GM19452 (cell line): ENCODE results near the gene RANBP3.
"Not testable (repeated sequence)": the region's sequence is repeated elsewhere in the genome, so short reads cannot be mapped to it uniquely, and the experiment has no call there.

Experiments
- ATAC-seq: cut with Tn5 transposase; IDR thresholded peaks from one replicate; pipeline ENCODE4 v1.9.1; 2021; ENCODE audit not compliant: unreplicated experiment

RANBP3 gene

DNA sequence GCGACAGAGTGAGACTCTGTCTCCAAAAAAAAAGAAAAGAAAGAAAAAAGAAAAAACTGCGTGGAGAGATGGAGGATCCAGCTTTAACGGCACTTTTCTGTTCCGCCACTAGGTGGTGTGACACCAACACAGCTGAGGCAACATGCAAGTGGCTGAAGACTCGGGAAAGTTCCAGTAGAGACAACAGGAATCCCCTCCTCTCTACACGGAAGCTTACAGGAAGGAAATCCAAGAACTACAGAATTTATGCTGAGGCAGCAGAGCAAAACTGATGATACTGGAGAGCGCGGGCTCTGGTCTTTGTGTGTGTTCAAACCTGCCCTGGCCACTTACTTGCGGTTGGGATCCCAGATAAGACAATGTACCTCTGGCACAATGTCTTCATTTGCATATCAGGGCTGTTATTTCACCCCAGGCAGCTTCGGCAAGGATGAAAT lies 9.9 kb downstream of the RANBP3 start:
- no peak for ATAC-seq

DNA sequence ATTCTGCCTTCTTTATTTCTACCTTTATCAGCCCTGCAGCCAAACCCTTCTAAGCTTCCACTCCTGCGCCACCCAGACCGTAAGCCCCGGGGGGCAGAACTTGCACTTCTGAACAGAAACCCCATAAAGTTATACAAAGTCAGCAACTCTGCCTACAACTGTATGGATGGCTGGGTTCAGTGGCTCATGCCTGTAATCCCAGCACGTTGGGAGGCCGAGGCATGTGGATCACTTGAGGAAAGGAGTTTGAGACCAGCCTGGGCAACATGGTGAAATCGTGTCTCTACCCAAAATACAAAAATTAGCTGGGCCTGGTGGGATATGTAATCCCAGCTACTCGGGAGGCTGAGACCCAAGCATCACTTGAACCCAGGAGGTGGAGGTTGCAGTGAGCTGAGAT lies 10.4 kb downstream of the RANBP3 start:
- ATAC-seq = no peak

DNA sequence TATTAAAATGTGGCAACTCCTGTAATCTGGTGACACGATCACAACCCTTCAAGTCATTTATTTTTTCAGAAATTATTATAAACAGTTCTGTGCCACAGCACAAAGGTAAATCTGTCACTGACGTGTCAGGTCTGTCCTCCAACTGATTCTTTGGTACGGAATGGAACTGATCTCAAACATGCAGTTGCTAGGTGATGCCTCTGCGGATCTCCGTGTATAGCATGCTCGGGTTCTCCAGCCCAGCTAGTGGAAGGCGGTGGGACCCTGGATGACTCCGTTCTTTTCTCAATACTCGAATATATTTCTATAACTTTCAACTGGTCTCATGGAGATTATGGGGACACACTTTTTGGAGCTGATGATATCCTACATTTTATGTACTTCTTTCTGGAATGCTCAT lies 11.0 kb downstream of the RANBP3 start:
- ATAC-seq = no peak

DNA sequence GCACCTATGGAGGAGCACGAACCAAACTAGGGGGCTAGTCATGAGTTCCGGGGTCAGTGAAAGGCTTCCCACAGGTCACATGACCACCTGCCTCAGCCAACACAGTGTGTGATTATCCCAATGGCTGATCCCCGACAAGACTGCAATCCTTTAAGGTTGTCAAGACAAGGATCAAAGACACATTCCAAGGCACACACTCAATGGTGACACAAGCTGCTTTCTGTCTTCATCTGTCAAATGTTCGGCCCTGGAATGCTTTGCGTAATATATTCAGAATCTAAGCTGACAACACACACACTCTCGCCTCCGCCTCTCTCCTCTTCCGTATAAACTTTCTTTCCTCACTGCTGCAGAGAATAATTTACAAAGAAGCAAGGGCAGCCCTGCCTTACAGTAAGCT lies 11.7 kb downstream of the RANBP3 start:
- no peak for ATAC-seq

GRCh38 chr19:5964816-5965565 lies 12.9 kb downstream of the RANBP3 start:
- ATAC-seq = no peak

DNA sequence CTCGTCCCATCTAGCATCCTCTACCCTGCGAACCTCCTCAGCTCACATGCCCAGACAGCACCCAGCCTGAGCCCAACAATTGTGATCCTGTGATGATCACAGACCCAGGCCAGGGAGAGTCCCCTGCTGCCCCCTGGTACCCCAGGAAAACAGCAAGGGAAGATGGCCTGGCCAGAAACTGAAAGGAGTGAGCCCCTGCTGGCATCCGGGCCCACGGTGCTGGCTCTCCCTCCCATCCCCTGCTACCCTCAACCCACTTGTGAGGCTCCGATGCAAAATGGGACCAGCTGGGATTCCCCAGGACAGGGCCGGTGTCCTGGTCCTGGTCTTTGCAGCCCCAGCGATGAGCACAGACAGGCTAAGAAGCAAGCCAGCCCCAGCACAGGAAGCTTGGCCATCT lies 14.1 kb downstream of the RANBP3 start:
- no peak for ATAC-seq

DNA sequence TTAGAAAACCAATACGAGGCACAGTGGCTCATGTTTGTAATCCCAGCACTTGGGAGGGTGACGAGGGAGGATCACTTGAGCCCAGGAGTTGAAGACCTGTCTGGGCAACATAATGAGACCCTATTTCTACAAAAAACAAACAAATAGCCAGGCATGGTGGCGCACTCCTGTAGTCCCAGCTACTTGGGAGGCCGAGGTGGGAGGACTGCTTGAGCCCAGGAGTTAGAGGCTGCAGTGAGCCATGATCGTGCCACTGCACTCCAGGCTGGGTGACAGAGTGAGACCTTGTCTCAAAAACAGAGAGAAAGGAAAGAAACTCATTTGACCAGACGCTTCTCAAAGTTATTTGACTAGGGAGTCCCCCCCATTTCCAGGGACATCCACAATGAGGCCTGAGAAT lies 14.7 kb downstream of the RANBP3 start:
- ATAC-seq = not testable (repeated sequence)

DNA sequence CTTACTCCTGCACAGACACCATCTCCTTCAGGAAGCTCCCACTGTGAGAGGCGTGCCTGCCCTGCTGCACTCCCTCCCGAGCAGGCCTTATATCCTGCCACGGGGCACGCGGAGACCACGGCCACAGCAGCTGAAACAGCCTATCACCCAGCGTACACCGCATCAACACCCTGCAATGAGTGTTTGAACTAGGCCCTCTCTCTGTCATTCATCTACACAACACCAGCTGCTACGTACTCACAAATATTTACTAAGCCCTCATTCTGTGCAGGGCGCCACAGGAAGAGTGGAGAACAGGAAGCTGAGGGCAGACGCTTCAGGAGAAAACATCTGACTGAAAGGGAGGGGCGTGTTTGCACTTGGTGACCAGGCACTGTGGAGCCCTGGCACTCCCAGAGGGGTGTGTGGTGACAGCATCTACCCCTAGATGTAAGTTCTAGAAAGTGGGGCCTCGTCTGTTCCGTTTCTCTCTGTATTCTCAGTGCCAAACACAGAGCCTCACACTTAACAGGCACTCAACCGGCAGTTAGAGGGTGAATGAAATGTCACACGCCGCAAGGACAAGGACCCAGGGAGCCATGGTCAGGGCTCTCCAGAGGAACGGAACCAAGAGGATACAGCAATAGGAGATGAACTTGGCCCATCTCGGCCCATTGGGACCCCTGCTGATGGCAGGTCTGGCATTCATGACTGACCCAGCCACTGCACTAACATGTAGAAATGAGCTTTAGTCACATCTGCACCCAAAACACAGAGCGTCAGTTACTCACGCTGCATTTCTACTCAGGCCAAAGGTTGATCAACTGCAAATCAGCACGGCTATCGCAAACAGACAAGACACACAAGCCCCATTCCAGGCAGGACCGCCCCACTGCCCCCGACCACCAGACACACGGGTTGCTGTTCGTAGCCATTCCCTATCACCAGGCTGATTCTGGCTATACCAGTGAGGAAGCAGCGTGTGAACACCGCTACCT lies 15.7 kb downstream of the RANBP3 start:
- ATAC-seq = no peak

DNA sequence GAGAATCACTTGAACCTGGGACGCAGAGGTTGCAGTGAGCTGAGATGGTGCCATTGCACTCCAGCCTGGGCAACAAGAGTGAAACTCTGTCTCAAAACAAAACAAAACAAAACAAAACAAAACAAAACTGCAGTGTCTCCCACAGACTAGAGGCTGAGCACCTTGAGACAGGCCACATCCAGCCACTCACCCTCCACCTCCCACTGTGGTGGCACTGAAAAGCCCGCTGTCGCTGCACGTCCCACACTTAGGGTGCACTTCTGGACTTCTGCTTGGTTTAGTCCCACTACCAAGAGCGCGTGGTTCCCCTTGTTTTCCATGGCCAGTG lies 16.3 kb downstream of the RANBP3 start:
- ATAC-seq = not testable (repeated sequence)

DNA sequence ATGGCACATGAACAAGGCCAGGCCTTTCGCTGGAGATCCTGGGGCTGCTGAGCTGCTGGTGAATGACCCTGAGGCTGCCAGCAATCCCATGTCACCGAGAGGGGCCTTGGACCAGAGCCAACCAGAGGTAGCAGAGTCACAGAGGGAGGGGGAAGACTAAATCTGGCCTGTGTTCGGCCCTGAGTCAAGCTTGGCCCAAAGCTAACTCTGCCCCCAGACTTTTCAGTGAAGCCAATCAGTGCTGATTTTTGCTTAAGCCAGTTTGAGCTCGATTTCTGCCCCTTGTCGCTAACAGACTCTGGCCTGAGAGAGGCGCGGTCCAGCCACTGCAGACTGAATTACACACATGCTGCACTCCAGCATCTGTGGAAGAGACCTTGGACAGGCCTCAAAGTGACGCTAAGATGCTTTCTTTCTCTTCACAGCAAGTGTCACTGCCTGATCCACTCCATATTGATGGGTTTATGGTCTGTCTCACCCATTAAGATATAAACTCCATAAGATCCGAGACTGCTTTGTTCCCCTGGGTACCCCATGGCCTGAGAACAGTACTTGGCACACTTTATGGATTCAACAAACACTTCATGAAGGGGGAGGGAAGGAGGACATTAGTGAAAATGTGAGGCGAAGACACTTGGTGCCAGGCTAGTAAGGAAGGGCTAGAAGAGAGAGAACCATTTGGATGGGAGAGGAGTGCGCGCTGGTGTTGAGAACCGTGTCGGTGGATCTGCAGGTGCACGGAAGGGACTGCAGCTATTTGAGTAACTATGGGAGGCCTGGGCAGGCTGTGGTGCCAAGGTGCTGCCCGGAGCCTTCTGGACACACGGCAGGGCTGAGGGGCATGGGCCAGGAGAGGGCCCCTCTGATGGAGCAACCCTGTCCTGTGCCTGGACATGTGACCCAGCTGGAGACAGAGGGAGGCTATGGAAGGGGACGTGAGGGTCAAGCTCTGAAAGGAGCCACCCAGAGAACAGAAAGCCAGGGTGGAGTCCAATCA lies 17.6 kb downstream of the RANBP3 start:
- no peak for ATAC-seq

- no peak for ATAC-seq
Measured at GRCh38 chr19:5959260-5960004, 18.5 kb downstream of the RANBP3 start.

DNA sequence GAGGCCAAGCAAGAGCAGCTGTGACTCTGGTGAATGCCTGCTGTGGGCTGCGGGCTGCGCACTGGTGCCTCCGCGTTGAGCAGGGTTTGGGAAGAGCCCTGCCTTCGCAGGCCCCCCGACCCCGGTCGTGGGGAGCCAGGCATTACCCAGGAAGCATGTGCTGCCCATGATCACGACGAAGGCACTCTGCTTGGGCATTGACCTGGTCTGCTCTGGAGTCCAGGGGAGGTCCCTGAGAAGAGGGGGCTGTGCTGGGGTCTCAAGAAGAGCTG lies 19.2 kb downstream of the RANBP3 start:
- ATAC-seq = no peak

- no peak for ATAC-seq
Measured at GRCh38 chr19:5958074-5958850, 19.7 kb downstream of the RANBP3 start.

GRCh38 chr19:5957170-5957569 lies 20.8 kb downstream of the RANBP3 start:
- no peak for ATAC-seq

GRCh38 chr19:5956728-5957127 lies 21.2 kb downstream of the RANBP3 start:
- no peak for ATAC-seq

DNA sequence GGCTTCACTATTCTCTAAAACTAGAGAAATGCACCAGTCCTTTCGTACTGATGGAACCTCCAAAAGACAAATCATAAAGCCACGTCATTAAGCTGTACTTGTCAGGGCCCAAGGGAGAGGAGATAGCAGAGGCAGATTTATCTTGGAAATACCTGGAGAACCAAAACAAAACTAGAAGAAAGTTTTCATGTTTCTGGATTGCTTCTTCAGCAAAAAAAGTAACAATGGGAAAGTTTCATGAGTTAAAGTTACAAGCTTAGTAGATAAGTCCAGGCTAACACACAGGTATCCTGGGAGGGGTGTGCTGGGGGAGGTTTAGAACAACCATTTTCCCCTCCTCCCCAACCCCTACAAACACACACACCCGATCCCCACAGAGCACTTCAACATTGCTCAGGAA lies 21.6 kb downstream of the RANBP3 start:
- ATAC-seq = no peak

DNA sequence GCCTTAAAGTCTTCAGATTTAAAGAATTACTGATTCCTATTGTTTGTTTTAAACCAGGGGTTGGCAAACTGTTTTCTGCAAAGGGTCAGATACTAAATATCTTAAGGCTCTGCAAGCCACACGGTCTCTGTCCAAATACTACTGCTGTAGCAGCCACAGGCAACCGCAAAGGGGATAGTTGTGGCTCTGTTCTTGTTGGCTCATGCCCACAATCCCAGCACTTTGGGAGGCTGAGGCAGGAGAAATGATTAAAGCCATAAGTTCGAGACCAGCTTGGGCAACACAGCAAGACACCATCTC lies 22.4 kb downstream of the RANBP3 start:
- ATAC-seq = no peak

DNA sequence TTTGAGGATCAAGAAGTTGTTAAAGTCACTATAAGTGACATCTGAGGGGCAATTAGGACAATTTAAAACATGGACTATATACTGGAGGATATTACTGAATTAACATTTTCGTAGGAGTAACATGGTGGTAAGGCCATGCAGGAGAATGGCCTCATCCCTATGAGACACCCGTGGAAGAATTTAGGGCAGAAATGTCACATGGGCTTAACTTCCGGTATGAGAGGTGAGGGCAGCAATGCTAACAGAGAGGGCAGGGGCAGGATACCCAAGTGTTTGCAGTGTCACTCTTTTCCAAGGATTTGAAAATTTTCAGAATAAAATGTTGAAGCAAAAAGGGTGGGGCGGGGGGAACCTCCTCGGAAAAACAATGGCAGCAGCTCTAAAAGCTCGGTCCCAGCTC lies 23.6 kb downstream of the RANBP3 start:
- no peak for ATAC-seq

- no peak for ATAC-seq
Measured at GRCh38 chr19:5953680-5954213, 24.2 kb downstream of the RANBP3 start.
